ENCODE measurements around the gene SH3RF1.

SH3RF1 gene

GRCh38 chr4:169275180-169275579 is 4.4 kb upstream of the SH3RF1 start:
- DNase-seq (ENCODE audit: low read depth) = no peak

- no peak for DNase-seq (ENCODE audit: low read depth)
These were observed 3.3 kb upstream of the SH3RF1 start for GRCh38 chr4:169274033-169274432.

GRCh38 chr4:169272265-169272886 is 1.6 kb upstream of the SH3RF1 start:
- no peak for DNase-seq (ENCODE audit: low read depth)

GRCh38 chr4:169271692-169272007 is 894 bp upstream of the SH3RF1 start:
- no peak for DNase-seq (ENCODE audit: low read depth)

GRCh38 chr4:169269916-169270809 is 593 bp downstream of the SH3RF1 start:
- DNase-seq (ENCODE audit: low read depth) = no peak

- no peak for DNase-seq (ENCODE audit: low read depth)
These were observed 1.6 kb downstream of the SH3RF1 start for GRCh38 chr4:169268951-169269760.

- DNase-seq (ENCODE audit: low read depth) = no peak
These were observed 3.7 kb downstream of the SH3RF1 start for GRCh38 chr4:169267070-169267469.

- DNase-seq (ENCODE audit: low read depth) = no peak
These were observed 4.1 kb downstream of the SH3RF1 start for GRCh38 chr4:169266661-169267060.

GRCh38 chr4:169266081-169266480 is 4.7 kb downstream of the SH3RF1 start:
- no peak for DNase-seq (ENCODE audit: low read depth)

- no peak for DNase-seq (ENCODE audit: low read depth)
These were observed 6.9 kb downstream of the SH3RF1 start for GRCh38 chr4:169263791-169264392.

- no peak for DNase-seq (ENCODE audit: low read depth)
These were observed 10.4 kb downstream of the SH3RF1 start for GRCh38 chr4:169260217-169260866.

- no peak for DNase-seq (ENCODE audit: low read depth)
These were observed 11.5 kb downstream of the SH3RF1 start for GRCh38 chr4:169259271-169259670.

- no peak for DNase-seq (ENCODE audit: low read depth)
These were observed 12.6 kb downstream of the SH3RF1 start for GRCh38 chr4:169258141-169258540.

GRCh38 chr4:169256856-169257761 is 13.6 kb downstream of the SH3RF1 start:
- DNase-seq (ENCODE audit: low read depth) = no peak

GRCh38 chr4:169256101-169256612 is 14.6 kb downstream of the SH3RF1 start:
- DNase-seq (ENCODE audit: low read depth) = no peak

GRCh38 chr4:169254546-169254983 is 16.2 kb downstream of the SH3RF1 start:
- no peak for DNase-seq (ENCODE audit: low read depth)

- DNase-seq (ENCODE audit: low read depth) = no peak
These were observed 16.9 kb downstream of the SH3RF1 start for GRCh38 chr4:169253904-169254303.

- no peak for DNase-seq (ENCODE audit: low read depth)
These were observed 17.6 kb downstream of the SH3RF1 start for GRCh38 chr4:169253113-169253671.

- DNase-seq (ENCODE audit: low read depth) = no peak
These were observed 18.2 kb downstream of the SH3RF1 start for GRCh38 chr4:169252339-169253112.

Data from T-helper 22 cell (primary cell).